ENCODE results near the gene MOK. TPM values are rescaled to one million over a fixed set of nuclear protein-coding genes. Genes with fewer than 3 reads are reported as not detected.

MOK gene
- total and polyA plus RNA-seq, 2 of the 4 experiments (the other 2 are of a cell fraction), result 16.8 to 48.5 TPM

GRCh38 chr14:102187568-102188001, 117.4 kb downstream of the MOK start:
- no peak for TF ChIP-seq RCOR1 (IDR thresholded peaks at IDR 0.05; ENCODE audit: insufficient replicate concordance, low read length)
- no peak for TF ChIP-seq MAZ (IDR thresholded peaks at IDR 0.05; ENCODE audit: borderline replicate concordance, low read depth, low read length)
- no peak for TF ChIP-seq USF2 (IDR thresholded peaks at IDR 0.05; ENCODE audit: low read depth, low read length)
- TF ChIP-seq ELK1 (IDR thresholded peaks at IDR 0.05; ENCODE audit: borderline replicate concordance, low read depth, low read length), result no peak
- TF ChIP-seq RFX5 (IDR thresholded peaks at IDR 0.05; ENCODE audit: low read depth, low read length), result no peak
- no peak for TF ChIP-seq FOS (IDR thresholded peaks at IDR 0.05; ENCODE audit: low read depth, low read length)
- TF ChIP-seq MXI1 (IDR thresholded peaks at IDR 0.05; ENCODE audit: borderline replicate concordance, low read depth, low read length), result no peak
- TF ChIP-seq POLR2A (IDR thresholded peaks at IDR 0.05; ENCODE audit: low read depth, low read length), result no peak
- no peak for TF ChIP-seq SMC3 (IDR thresholded peaks at IDR 0.05; ENCODE audit: low read depth, low read length)
- no peak for TF ChIP-seq RAD21 (IDR thresholded peaks at IDR 0.05; ENCODE audit: low read length)
- TF ChIP-seq MAFK (IDR thresholded peaks at IDR 0.05; ENCODE audit: low read depth, low read length), result no peak
- no peak for TF ChIP-seq CHD1 (IDR thresholded peaks at IDR 0.05; ENCODE audit: low read depth, low read length)
- TF ChIP-seq CEBPB (IDR thresholded peaks at IDR 0.05; ENCODE audit: low read depth, low read length), result no peak
- peaks cover 65% of the 10 kb centered on the region for H4K20me1 ChIP-seq (ENCODE audit: insufficient read depth, low read length)
- no peaks in the 10 kb centered on the region for H3K27me3 ChIP-seq (ENCODE audit: control insufficient read depth, insufficient read depth, low read length)
- BruUV-seq (replicated peaks), result no TSS peak
- dilution Hi-C loops (cut with HindIII; ENCODE audit: low sequenced_read_pairs, unreplicated experiment), result no loop called here
- H3K4me3 ChIP-seq (ENCODE audit: insufficient read depth, low read depth, low read length), result no peak overlapping the region
- peak overlapping the region; percentile 36 for H2BK5ac ChIP-seq (ENCODE audit: low read depth, low read length, poor library complexity, severe bottlenecking)
- peak overlapping the region; percentile 28; the same call in 1 of the 2 replicates for H3K27ac ChIP-seq (ENCODE audit: insufficient read depth, low read length)
- peak overlapping the region; percentile 77 for H3K4me2 ChIP-seq (ENCODE audit: low read depth, low read length)
- peak overlapping the region; percentile 69; the same call in 1 of the 2 replicates for H2AK5ac ChIP-seq (ENCODE audit: low read depth, low read length)
- intact Hi-C loops (cut with micrococcal nuclease), result no loop called here
- H3K9me1 ChIP-seq (ENCODE audit: insufficient read depth, low read length), result peaks cover 28% of the 10 kb centered on the region
- POLR2A ChIA-PET (ENCODE audit: unreplicated experiment), result no interaction called here
- no peak overlapping the region for H2BK15ac ChIP-seq (ENCODE audit: low read depth, low read length)
- in situ Hi-C loops (cut with MboI; ENCODE audit: low sequenced_read_pairs), result no loop called here
- no peak overlapping the region for H2BK20ac ChIP-seq (ENCODE audit: low read depth, low read length)
- H3K4ac ChIP-seq (ENCODE audit: low read depth, low read length), result peak overlapping the region; percentile 59
- CTCF ChIA-PET, result interaction anchor here (0.6 kb wide), 2 partner anchors 10 to 145 kb away, joined by 3 to 7 read pairs; no protein-coding TSS in a partner anchor
- H2BK120ac ChIP-seq (ENCODE audit: low read depth, low read length), result no peak overlapping the region
- 0 out of 2 replicates have a peak overlapping the region, but pooled peaks have one; percentile 22 for H3K23ac ChIP-seq (ENCODE audit: low read depth, low read length)
- no peak overlapping the region for H2AFZ ChIP-seq (replicated peaks; ENCODE audit: low read length, poor library complexity)
- no peak overlapping the region for H2AK9ac ChIP-seq (replicated peaks; ENCODE audit: low read depth, low read length, poor library complexity)
- ATAC-seq (ENCODE audit: low read depth) (peak; percentile 61; the same call in 1 of the 2 replicates), DNase-seq (no peak)
- no peak overlapping the region for H3K9ac ChIP-seq (ENCODE audit: low read depth, low read length)
- peaks cover 51 to 75% of the 10 kb centered on the region in 2 experiments for H3K79me1 ChIP-seq (ENCODE audit: low read depth in 1 of 2, low read length in 2 of 2)
- H3K18ac ChIP-seq (ENCODE audit: low read depth, low read length), result peak overlapping the region; percentile 36; the same call in 1 of the 2 replicates
- no peak overlapping the region for H4K8ac ChIP-seq (ENCODE audit: low read depth in 2 of 2, low read length in 2 of 2)
- no peak overlapping the region for H3K14ac ChIP-seq (replicated peaks; ENCODE audit: low read depth, low read length)
- 0 out of 2 replicates have a peak overlapping the region, but pooled peaks have one; percentile 13 for H4K91ac ChIP-seq (ENCODE audit: insufficient read depth, low read depth, low read length)
- H3K36me3 ChIP-seq (ENCODE audit: control insufficient read depth, insufficient read depth, low read length), result no peaks in the 10 kb centered on the region
- no peak overlapping the region for H3K56ac ChIP-seq (ENCODE audit: extremely low read depth, insufficient read depth, low read length)
- H3K4me1 ChIP-seq (ENCODE audit: control insufficient read depth, insufficient read depth, low read length), result peaks cover 13% of the 10 kb centered on the region
- H4K5ac ChIP-seq (ENCODE audit: low read depth, low read length), result no peak overlapping the region
- no peaks in the 10 kb centered on the region for H3K9me3 ChIP-seq (ENCODE audit: control insufficient read depth, insufficient read depth, low read length)
- 100% methylated on average over 2 of the region's 4 CpGs; no CpG with 5 or more reads in 1 of the 2 experiments for WGBS, 2 experiments (ENCODE audit: extremely low coverage in 2 of 2, insufficient read length in 1 of 2)
